NT2/D1 (cell line): Measurements from ENCODE around the gene TIAM2.

Experiments
- SUZ12 ChIP-seq: IDR thresholded peaks from 2 replicates; pipeline ENCODE4 v1.6.1; 2011; ENCODE audit not compliant: insufficient read length, insufficient read depth; ENCODE audit errors: extremely low read depth
- YY1 ChIP-seq: IDR thresholded peaks from 2 replicates; pipeline ENCODE4 v1.6.1; 2011; ENCODE audit not compliant: insufficient read length, insufficient read depth
- ZNF274 ChIP-seq: IDR thresholded peaks from 2 replicates; pipeline ENCODE4 v1.6.1; 2011; ENCODE audit warnings: mild to moderate bottlenecking, low read depth, low read length

- TF ChIP-seq ZNF274: no peak
- no peak for TF ChIP-seq YY1
- TF ChIP-seq SUZ12: no peak
These were observed 204.9 kb downstream of the TIAM2 start for GRCh38 chr6:155200012-155200411.
